HG02610 (cell line): ENCODE results near the gene CDCA4.
A peak's percentile ranks its signal among the peaks of the same experiment; 100 is the strongest.

Experiments
- ATAC-seq: cut with Tn5 transposase; IDR thresholded peaks from one replicate; pipeline ENCODE4 v1.9.1; 2021; ENCODE audit warnings: mild to moderate bottlenecking, moderate library complexity; ENCODE audit not compliant: unreplicated experiment

CDCA4 gene

GRCh38 chr14:105059035-105059924, 38.4 kb upstream of the CDCA4 start:
- no peak for ATAC-seq

DNA sequence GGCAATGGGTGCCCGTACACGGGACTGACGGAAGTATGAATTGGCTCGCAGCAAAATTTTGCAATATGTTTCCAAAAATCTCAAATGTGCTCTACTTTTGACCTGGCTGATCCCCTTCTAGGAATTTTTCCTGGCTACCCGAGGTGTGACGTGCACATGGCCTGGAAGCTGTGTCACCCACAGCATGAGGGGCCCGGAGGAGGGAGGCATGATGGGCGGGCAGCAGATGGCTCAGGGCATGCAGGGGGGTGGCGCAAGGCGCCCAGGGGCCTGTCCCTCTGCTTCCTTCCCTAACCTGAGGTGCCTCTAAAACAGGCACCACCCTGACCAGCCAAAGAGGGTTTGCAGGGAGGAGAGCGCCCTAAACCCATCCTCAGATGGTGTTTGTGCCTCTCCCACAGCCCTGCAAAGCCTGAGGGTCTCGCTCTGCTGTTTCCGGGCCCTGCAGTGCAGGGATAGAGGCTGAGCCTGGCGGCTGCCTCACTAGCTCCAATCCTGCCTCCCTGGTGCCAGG, 37.7 kb upstream of the CDCA4 start:
- no peak for ATAC-seq

DNA sequence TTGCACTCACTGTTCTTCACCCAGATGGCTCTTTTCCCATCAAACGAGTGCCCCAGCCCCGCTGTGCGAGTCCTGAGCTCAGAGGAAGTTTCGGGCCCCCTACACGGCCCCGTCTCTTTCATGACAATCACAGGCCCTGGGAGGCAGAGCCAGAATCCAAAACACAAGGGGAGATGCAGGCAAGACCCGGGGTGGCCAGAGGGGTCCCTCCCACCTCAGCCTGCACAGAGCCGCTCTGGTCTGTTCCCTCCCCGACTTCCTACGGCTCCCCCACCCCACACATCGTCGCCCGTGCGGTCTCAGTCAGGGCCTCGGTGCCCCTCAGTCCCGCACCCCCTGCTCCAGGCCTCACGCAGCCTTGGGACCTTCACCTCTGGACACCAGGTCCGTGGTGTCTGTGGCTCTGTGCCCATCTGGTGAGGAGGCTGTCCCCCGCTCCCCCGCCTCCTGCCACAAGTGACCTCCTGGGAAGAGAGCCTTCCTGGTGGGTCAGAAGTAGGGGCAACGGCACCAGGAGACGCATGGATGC, 35.5 kb upstream of the CDCA4 start:
- ATAC-seq, result no peak

GRCh38 chr14:105055736-105056302, 34.9 kb upstream of the CDCA4 start:
- ATAC-seq, result no peak

DNA sequence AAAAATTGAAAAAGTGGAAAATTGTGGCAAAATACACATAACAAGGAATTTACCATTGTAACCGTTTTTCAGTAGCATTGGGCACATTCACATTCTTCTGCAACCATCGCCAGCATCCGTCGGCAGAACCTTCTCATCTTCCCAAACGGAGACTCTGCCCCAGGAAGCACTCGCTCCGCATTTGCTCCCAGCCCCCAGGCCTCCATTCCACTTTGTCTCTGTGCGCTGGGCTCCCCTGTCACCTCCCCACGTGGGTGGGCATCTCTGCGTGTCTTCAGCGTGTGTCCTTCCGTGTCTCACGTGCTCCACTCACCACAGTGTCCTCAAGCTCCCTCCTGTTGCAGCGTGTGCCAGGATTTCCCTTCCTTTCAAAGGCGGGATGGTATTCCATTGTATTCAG, 34.5 kb upstream of the CDCA4 start:
- ATAC-seq, result no peak

- no peak for ATAC-seq
Measured at GRCh38 chr14:105053996-105054395, 33.1 kb upstream of the CDCA4 start.

DNA sequence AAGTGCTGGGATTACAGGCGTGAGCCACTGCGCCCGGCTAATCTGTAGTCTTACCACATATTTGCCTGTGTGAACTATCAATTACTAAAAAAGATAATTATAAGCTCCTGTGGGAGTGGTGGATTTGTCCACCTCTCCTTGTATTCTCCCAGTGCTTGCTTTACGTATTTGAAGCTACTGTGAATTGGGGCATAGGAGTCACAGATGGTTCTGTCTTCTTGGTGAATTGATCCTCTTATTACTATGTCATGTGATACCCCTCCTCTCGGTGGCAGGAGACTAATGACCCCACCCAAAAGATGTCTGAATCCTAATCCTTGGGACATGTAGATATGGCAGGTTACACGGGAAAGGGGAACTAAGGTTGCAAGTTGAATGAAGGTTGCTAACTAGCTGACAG, 32.5 kb upstream of the CDCA4 start:
- no peak for ATAC-seq

GRCh38 chr14:105052110-105052458, 31.2 kb upstream of the CDCA4 start:
- ATAC-seq, result no peak

GRCh38 chr14:105051182-105052109, 30.6 kb upstream of the CDCA4 start:
- ATAC-seq, result no peak

DNA sequence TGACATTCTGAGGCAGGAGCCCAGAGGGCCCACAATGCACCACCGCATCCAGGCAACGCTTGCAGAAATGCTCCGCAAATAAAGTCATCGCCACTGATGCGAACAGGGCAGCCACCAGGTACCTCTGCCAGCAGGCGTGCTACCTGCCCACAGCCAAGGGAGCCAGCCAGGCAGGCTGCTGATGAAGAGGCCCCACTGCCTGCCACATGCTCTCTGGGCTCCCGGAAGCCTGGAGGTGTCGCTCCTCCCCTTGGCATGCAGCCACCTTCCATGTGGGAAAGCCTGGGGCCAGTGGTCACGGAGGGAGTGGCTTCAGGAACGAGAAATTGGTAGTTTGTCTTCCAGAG, 29.6 kb upstream of the CDCA4 start:
- no peak for ATAC-seq

GRCh38 chr14:105049753-105050550, 29.1 kb upstream of the CDCA4 start:
- ATAC-seq, result no peak

- ATAC-seq, result no peak
Measured at GRCh38 chr14:105047283-105048016, 26.6 kb upstream of the CDCA4 start.

GRCh38 chr14:105046891-105047282, 26.0 kb upstream of the CDCA4 start:
- ATAC-seq, result no peak

GRCh38 chr14:105045710-105046326, 24.9 kb upstream of the CDCA4 start:
- ATAC-seq, result peak; percentile 48

- no peak for ATAC-seq
Measured at GRCh38 chr14:105043641-105044040, 22.8 kb upstream of the CDCA4 start.

DNA sequence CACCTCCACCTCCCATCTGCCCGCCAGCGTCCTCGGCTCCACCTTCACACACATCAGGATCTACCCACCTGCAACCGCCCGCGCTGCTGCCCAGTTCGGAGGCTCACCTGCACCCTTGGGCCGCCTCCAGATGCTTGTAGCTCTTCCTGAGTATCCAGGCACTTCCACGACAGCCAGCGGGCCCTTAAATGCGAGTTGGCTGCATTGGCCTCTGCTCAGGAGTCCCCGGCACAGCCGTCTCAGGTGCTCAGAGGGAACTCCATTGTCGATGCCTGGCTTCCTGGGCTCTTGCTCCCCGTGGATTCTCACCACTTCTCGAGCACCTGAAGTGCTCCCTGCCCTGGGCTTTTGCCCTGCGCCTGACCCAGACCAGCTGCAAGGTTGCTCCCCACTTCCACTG, 21.9 kb upstream of the CDCA4 start:
- ATAC-seq, result no peak

GRCh38 chr14:105041841-105042765, 21.2 kb upstream of the CDCA4 start:
- ATAC-seq, result no peak
